Suprapubic skin (tissue), 3 donors: ENCODE results near the gene SYT1.

ENCODE experiments used
- POLR2AphosphoS5 ChIP-seq, 3 donors: sonication (generic); formaldehyde crosslinking; IDR thresholded peaks; one replicate each; pipeline ENCODE4 v1.6.1; 2017; ENCODE audit warnings: antibody characterized with exemption in 3 of 3
- TF ChIP-seq, protein P1 (sequence below), 2 donors: fragments of 200-600 bp in 1 of 2; fragments of 450-650 bp in 1 of 2; sonication (generic) in 1 of 2; IDR thresholded peaks; one replicate each; pipeline ENCODE4 v1.5.1; 2016 to 2019; ENCODE audit warnings: antibody characterized with exemption in 2 of 2, mild to moderate bottlenecking in 1 of 2, moderate library complexity in 1 of 2

DNA sequence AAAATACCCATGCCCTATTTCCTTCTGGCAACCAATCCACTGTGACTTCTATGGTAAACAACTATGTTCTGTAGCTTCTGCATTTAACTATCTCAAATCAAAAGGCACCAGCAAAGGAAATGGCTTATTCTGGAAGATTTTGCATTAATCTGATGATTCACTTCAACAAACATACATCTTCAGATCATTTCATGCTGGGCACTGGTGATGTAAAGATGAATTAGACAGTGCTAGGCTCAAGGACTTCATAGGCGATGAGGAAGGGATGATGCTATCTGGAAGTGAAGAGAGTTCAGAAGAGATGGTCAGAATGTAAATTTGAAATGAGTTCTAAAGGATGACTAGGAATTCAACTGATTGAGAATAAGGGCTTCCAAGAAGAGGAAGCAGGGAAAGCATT lies 462.9 kb downstream of the SYT1 start:
- TF ChIP-seq, protein P1, sequence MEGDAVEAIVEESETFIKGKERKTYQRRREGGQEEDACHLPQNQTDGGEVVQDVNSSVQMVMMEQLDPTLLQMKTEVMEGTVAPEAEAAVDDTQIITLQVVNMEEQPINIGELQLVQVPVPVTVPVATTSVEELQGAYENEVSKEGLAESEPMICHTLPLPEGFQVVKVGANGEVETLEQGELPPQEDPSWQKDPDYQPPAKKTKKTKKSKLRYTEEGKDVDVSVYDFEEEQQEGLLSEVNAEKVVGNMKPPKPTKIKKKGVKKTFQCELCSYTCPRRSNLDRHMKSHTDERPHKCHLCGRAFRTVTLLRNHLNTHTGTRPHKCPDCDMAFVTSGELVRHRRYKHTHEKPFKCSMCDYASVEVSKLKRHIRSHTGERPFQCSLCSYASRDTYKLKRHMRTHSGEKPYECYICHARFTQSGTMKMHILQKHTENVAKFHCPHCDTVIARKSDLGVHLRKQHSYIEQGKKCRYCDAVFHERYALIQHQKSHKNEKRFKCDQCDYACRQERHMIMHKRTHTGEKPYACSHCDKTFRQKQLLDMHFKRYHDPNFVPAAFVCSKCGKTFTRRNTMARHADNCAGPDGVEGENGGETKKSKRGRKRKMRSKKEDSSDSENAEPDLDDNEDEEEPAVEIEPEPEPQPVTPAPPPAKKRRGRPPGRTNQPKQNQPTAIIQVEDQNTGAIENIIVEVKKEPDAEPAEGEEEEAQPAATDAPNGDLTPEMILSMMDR (IDR thresholded peaks at IDR 0.05) = no peak
- no peak for TF ChIP-seq POLR2AphosphoS5 (IDR thresholded peaks at IDR 0.05)
